Loucy (cell line): Measurements from ENCODE around the gene ELL2.
A peak's percentile ranks its signal among the peaks of the same experiment; 100 is the strongest.

ENCODE experiments used
- H2AFZ ChIP-seq: fragments of 200-600 bp; sonication (generic); 2 replicates; pipeline ENCODE4 v1.6.0; 2016; ENCODE audit warnings: antibody characterized with exemption, mild to moderate bottlenecking, low read length, moderate library complexity
- H3F3A ChIP-seq: fragments of 200-600 bp; 2 replicates; pipeline ENCODE4 v1.6.0; 2016; ENCODE audit warnings: antibody characterized with exemption, low read depth, mild to moderate bottlenecking
- H3K27me3 ChIP-seq: fragments of 200-600 bp; sonication (generic); 2 replicates; pipeline ENCODE4 v1.6.1; 2014; ENCODE audit warnings: low read length, mild to moderate bottlenecking; ENCODE audit not compliant: insufficient read depth, poor library complexity, severe bottlenecking
- H3K36me3 ChIP-seq: fragments of 200-600 bp; sonication (generic); 2 replicates; pipeline ENCODE4 v1.6.1; 2016; ENCODE audit warnings: low read length; ENCODE audit not compliant: insufficient read depth
- H3K4me1 ChIP-seq: fragments of 200-600 bp; sonication (generic); 2 replicates; pipeline ENCODE4 v1.5.1; 2014; ENCODE audit warnings: low read length, mild to moderate bottlenecking; ENCODE audit not compliant: insufficient read depth, poor library complexity, severe bottlenecking
- H3K4me2 ChIP-seq: fragments of 200-600 bp; sonication (generic); 2 replicates; pipeline ENCODE4 v1.6.0; 2014; ENCODE audit warnings: antibody characterized with exemption, low read length, low read depth, mild to moderate bottlenecking; ENCODE audit not compliant: poor library complexity, severe bottlenecking
- H3K4me3 ChIP-seq: fragments of 200-600 bp; sonication (generic); 2 replicates; pipeline ENCODE4 v1.5.1; 2014; ENCODE audit warnings: low read length, mild to moderate bottlenecking, mixed read lengths; ENCODE audit not compliant: poor library complexity, severe bottlenecking
- H3K79me2 ChIP-seq: fragments of 200-600 bp; sonication (generic); 2 replicates; pipeline ENCODE4 v1.6.1; 2014; ENCODE audit warnings: low read length; ENCODE audit not compliant: insufficient read depth
- H3K9ac ChIP-seq: fragments of 200-600 bp; sonication (generic); 2 replicates; pipeline ENCODE4 v1.6.0; 2014; ENCODE audit warnings: mild to moderate bottlenecking, low read depth, low read length, moderate library complexity; ENCODE audit not compliant: poor library complexity, severe bottlenecking
- H3K9me2 ChIP-seq: fragments of 200-600 bp; sonication (generic); replicated peaks from 2 replicates; pipeline ENCODE4 v1.6.1; 2016; ENCODE audit warnings: low read depth, low read length, mixed read lengths
- H3K9me3 ChIP-seq: fragments of 200-600 bp; sonication (generic); 2 replicates; pipeline ENCODE4 v1.6.1; 2014; ENCODE audit warnings: mild to moderate bottlenecking, antibody characterized with exemption, low read length, low read depth; ENCODE audit not compliant: insufficient read depth
- H4K20me1 ChIP-seq: fragments of 200-600 bp; sonication (generic); 2 replicates; pipeline ENCODE4 v1.6.0; 2014; ENCODE audit warnings: antibody characterized with exemption, low read length, mild to moderate bottlenecking; ENCODE audit not compliant: insufficient read depth, poor library complexity, severe bottlenecking
- EZH2phosphoT487 ChIP-seq: fragments of 200-600 bp; IDR thresholded peaks from 2 replicates; pipeline ENCODE4 v1.6.1; 2018; ENCODE audit warnings: antibody characterized with exemption, mild to moderate bottlenecking, moderate library complexity, borderline replicate concordance
- TF ChIP-seq, protein P1 (sequence below): fragments of 200-600 bp; sonication (generic); conservative IDR thresholded peaks from 2 replicates; pipeline ENCODE4 v1.5.1; 2014; ENCODE audit warnings: mild to moderate bottlenecking, antibody characterized with exemption, low read length

ELL2 gene

DNA sequence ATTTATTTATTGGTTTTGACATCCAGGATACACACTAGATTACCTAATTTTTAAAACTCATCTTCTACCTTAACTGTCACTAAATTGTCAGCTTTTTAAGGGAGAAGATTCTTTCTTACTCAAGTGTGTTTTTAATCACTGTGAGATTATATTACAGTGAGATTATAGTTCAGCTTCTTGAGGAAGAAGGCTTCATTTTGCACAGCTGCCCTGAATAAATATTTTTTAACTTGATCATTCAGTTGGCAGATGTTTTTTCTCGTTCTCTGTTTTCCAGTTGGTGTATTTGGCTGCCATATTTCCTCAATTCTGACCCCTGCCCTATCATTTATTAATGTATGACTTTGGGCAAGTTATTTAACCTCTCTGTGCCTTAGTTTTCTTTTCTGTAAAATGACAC is 15.0 kb upstream of the ELL2 start:
- H3K27me3 ChIP-seq: no peaks in the 10 kb centered on the region

DNA sequence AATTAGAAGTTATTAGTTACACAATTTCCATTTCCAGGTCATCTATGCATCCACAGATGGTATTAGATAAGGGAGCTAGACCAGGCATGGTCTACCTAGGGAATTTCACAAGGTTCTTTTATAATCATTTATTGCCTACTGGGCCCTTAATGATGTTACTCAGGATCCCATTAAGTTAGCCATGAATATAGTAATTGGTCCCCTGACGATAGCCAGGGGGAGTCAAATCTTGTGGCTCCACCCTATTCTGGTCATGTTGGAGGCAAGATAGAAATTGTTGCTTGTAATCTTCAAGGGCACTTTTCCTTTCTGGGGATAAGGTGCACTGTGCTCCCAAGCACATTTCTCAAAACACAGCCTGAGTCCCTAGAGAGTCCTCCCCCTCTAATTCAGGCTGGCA is 14.1 kb upstream of the ELL2 start:
- Histone ChIP-seq H3K36me3 (no peaks in the 10 kb centered on the region), H3K79me2 (no peaks in the 10 kb centered on the region), H3K9me2 (no peaks in the 10 kb centered on the region), H2AFZ (no peak overlapping the region), H3K9me3 (no peaks in the 10 kb centered on the region), H3K4me2 (peak overlapping the region; percentile 68), H3K27me3 (no peaks in the 10 kb centered on the region), H3K9ac (peak overlapping the region; percentile 16), H4K20me1 (no peaks in the 10 kb centered on the region), H3K4me3 (peak overlapping the region; percentile 4), H3F3A (no peaks in the 10 kb centered on the region; the same call in 1 of the 2 replicates), H3K4me1 (peaks cover 49% of the 10 kb centered on the region)
- TF ChIP-seq EZH2phosphoT487: no peak
- TF ChIP-seq, protein P1, sequence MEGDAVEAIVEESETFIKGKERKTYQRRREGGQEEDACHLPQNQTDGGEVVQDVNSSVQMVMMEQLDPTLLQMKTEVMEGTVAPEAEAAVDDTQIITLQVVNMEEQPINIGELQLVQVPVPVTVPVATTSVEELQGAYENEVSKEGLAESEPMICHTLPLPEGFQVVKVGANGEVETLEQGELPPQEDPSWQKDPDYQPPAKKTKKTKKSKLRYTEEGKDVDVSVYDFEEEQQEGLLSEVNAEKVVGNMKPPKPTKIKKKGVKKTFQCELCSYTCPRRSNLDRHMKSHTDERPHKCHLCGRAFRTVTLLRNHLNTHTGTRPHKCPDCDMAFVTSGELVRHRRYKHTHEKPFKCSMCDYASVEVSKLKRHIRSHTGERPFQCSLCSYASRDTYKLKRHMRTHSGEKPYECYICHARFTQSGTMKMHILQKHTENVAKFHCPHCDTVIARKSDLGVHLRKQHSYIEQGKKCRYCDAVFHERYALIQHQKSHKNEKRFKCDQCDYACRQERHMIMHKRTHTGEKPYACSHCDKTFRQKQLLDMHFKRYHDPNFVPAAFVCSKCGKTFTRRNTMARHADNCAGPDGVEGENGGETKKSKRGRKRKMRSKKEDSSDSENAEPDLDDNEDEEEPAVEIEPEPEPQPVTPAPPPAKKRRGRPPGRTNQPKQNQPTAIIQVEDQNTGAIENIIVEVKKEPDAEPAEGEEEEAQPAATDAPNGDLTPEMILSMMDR: no peak

More for the DNA sequence above, 15.0 kb upstream of the ELL2 start:
- H3F3A ChIP-seq: no peaks in the 10 kb centered on the region; the same call in 1 of the 2 replicates
- H3K4me3 ChIP-seq: no peak overlapping the region
- no peaks in the 10 kb centered on the region for H3K79me2 ChIP-seq
- TF ChIP-seq, protein P1: no peak
- TF ChIP-seq EZH2phosphoT487: no peak
- H3K4me1 ChIP-seq: peaks cover 57% of the 10 kb centered on the region
- no peaks in the 10 kb centered on the region for H4K20me1 ChIP-seq
- no peak overlapping the region; the same call in 1 of the 2 replicates for H2AFZ ChIP-seq
- peak overlapping the region; percentile 68 for H3K4me2 ChIP-seq
- no peak overlapping the region for H3K9ac ChIP-seq
- no peaks in the 10 kb centered on the region for H3K36me3 ChIP-seq
- no peaks in the 10 kb centered on the region for H3K9me2 ChIP-seq
- H3K9me3 ChIP-seq: no peaks in the 10 kb centered on the region

DNA sequence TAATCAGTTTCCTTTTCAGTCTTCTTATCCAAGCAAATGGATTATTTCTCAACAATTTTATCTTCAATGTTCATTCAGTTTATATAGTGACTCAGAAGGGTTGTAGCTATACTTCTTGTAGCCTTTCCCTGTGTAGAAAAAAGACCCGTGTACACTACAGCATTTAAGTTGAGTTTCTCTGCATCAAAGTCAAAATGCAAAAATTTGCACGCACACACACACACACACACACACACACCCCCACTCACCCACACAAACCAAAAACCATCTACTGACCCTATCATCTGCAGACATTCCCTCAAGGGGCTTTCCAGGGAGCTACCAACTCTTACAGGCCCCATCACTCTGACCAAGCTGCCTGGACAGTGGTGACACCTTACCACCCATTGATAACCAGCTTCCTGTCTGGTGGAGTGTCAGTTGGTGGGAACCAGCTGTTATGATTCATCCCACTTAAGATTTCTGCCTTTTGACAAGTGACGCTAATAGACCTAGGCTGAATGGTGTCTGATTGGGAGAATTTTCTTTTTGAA is 12.2 kb upstream of the ELL2 start:
- no peak for TF ChIP-seq EZH2phosphoT487
- TF ChIP-seq, protein P1: no peak
- H3K79me2 ChIP-seq: no peaks in the 10 kb centered on the region
- H3K4me2 ChIP-seq: peak overlapping the region; percentile 68
- H2AFZ ChIP-seq: no peak overlapping the region
- no peaks in the 10 kb centered on the region; the same call in 1 of the 2 replicates for H3F3A ChIP-seq
- no peaks in the 10 kb centered on the region for H4K20me1 ChIP-seq
- H3K9me2 ChIP-seq: no peaks in the 10 kb centered on the region
- peak overlapping the region; percentile 62 for H3K4me3 ChIP-seq
- peaks cover 6% of the 10 kb centered on the region; the same call in 1 of the 2 replicates for H3K9me3 ChIP-seq
- peak overlapping the region; percentile 55 for H3K9ac ChIP-seq
- no peaks in the 10 kb centered on the region for H3K36me3 ChIP-seq
- H3K4me1 ChIP-seq: peaks cover 47% of the 10 kb centered on the region
- no peaks in the 10 kb centered on the region for H3K27me3 ChIP-seq
